Glomerular endothelial cell (primary cell): Measurements from ENCODE around the gene RP2. TPM values are rescaled to one million over a fixed set of nuclear protein-coding genes. Genes with fewer than 3 reads are reported as not detected.

ENCODE experiments used
- DNase-seq: peaks from one replicate; pipeline ENCODE4 v3.0.0-alpha.2; 2011; ENCODE audit warnings: low read depth, low spot score; ENCODE audit errors: extremely low read depth
- total RNA-seq: library from RNA; depleted of rRNA; stranded (reverse); fragments of >200 nt; gene quantifications from 2 replicates; pipeline ENCODE4 v1.2.3, GENCODE V29; 2015

The RP2 gene
- total RNA-seq, 1 donor from 2014 or later, result 18.6 TPM

DNA sequence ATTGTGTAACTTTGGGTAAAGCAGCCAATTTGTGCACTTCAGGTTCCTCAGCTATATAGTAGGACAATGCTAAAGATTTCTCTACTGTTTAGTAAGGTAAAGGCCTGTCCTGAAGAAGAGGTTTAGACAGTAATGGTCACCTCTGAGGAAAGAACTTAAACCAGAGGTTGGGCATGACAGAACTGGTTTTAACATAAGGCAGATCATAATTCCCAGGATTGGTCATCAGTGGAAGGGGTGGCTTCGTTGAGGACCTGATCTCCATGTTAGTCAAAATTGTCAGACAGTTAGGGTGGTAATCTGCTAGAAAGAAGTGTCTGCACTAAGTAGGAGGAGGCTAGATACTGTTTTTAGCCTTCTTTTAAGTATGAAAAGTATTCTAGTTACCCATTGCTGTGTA is 4.1 kb downstream of the RP2 start:
- no peak for DNase-seq

DNA sequence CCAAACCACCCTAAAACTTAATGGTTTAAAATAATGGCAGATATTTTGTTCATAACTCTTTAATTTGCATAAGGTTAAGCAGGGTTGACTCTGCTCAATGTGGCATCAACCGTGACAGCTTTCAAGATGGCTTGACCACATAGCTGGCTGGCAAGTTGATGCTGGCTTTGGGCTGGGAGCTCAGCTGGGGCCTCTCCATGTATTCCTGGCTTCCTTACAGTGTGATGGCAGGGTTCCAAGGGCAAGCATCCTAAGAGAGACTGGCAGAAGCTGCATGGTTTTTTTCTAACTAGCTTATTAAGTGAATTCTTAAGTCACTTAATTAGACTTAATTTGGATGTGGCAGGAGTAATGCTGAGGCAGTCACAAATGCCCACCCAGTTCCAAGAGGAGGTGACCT is 4.5 kb downstream of the RP2 start:
- no peak for DNase-seq

- DNase-seq, result no peak
Observed at GRCh38 chrX:46844913-46845312, 8.1 kb downstream of the RP2 start.

GRCh38 chrX:46849933-46850332 is 13.1 kb downstream of the RP2 start:
- no peak for DNase-seq

GRCh38 chrX:46850771-46851170 is 13.9 kb downstream of the RP2 start:
- DNase-seq, result no peak

- no peak for DNase-seq
Observed at GRCh38 chrX:46856483-46856882, 19.6 kb downstream of the RP2 start.

- DNase-seq, result no peak
Observed at GRCh38 chrX:46860557-46860956, 23.7 kb downstream of the RP2 start.

DNA sequence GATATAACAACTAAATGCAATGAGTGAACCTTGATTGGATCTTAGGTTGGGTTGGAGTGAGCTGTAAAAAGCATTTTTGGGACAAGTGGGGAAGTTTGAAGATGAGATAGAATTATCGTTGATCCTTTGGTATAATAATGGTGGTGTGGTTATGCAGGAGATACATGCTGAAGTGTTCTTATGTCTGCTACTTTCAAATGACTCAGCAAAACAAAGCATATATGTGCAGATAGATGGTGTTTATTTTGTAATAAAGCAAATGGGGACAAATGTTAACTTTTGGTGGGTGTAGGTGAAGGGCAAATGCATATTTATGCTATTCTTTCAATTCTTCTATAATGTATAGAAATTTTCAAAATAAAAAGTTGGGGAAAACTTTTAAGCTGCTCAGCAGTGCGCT is 26.2 kb downstream of the RP2 start:
- no peak for DNase-seq

DNA sequence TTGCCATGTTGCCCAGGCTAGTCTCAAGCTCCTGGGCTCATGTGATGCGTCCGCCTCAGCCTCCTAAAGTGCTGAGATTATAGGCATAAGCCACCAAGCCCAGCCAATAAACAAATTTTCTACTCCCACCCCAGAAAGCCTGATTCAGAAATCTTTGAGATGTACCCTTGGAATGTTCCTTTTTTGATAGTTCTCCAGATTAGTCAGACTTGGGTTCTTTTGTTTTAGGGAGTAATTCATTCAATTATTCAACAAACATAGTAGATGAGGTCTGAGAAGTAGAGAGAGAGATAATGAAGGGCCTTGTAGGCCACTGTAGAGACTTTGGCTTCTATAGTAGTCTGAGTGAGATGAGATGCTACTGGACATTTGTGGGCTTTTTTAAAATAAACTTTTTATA is 27.8 kb downstream of the RP2 start:
- DNase-seq, result no peak

GRCh38 chrX:46865281-46865680 is 28.4 kb downstream of the RP2 start:
- peak; percentile 36 for DNase-seq

DNA sequence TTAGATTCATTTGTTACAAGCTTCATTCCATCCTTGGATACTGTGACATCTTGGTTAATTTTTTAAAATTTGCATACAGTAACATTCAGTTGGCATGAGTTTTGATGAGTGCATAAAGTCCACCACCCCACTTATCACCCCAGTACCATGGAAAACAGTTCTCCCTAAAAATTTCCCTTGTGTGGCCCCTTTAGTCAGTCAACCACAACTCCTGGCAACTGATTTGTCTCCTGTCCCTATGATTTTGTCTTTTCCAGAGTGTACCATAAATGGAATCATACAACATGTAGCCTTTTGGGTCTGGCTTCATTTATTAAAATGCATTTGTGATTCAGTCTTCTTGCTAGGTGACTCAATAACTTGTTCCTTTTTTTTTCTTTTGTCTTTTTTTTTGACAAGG is 29.9 kb downstream of the RP2 start:
- no peak for DNase-seq

GRCh38 chrX:46873746-46874145 is 36.9 kb downstream of the RP2 start:
- no peak for DNase-seq

DNA sequence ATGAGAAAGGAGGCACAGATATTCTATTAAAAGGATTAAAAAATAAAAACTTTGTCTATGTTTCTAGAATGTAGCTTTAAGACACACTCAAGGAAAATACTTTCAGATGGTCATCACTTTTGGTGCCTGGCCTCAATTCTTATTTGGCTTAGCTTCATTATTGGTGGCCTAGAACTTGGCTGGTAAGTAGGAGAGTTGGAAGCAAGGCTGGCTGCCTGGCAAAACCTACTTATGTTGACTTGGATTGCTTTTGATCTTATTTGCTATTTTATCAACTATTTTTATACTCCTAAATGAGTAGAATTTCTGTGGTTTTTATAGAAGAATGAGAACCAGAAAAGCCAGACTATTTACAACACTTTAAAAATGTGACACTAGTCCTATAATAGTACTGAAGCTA is 40.1 kb downstream of the RP2 start:
- DNase-seq, result no peak

DNA sequence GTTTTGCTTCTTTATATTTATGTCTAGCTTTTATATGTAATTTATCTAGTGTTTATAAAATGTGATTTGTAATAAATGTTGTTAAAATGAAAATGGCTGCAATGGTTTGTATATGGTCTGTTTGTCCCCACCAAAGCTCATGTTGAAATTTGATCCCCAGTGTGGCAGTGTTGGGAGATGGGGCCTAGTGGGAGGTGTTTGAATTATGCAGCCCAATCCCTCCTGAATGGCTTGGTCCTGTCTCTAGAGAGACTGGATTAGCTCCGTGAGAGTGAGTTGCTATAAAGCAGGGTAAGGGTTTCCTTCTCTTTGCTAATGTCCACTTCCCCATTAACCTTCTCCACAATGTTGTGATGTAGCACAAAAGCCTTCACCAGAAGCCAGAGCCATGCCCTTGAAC is 45.4 kb downstream of the RP2 start:
- no peak for DNase-seq

DNA sequence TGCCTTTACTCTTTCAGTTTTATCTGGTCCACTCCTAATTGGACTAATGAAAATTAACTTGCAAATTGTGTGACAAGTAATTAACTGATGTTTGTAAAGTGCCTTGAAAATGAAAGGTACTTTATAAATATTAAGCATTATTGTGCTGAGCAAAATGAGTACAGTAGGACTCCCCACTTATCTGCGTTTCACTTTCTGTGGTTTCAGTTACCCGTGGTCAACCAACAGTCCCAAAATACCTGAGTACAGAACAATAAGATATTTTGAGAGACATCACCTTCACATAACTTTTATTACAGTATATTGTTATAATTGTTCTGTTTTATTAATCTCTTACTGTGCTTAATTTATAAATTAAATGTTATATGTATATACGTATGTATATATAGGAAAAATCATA is 48.0 kb downstream of the RP2 start:
- no peak for DNase-seq

DNA sequence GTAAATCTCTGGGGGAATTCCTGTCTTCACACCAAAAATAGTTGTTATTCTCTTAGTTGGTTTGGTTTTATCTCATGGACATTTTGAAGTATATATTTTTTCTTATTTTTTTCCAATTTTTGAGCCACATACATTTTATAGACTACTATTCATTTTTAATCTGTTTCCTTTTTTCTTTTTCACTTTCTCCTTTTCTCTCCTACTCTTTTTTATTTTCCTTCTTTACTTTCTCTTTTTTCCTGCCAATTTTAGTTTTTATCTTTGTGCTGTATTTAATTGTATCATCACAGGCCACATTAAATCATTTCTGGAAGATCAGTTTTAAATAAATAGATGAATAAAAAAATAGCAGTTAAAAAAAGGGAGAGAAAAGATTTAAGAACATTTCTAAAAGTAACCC is 61.4 kb downstream of the RP2 start:
- DNase-seq, result no peak

DNA sequence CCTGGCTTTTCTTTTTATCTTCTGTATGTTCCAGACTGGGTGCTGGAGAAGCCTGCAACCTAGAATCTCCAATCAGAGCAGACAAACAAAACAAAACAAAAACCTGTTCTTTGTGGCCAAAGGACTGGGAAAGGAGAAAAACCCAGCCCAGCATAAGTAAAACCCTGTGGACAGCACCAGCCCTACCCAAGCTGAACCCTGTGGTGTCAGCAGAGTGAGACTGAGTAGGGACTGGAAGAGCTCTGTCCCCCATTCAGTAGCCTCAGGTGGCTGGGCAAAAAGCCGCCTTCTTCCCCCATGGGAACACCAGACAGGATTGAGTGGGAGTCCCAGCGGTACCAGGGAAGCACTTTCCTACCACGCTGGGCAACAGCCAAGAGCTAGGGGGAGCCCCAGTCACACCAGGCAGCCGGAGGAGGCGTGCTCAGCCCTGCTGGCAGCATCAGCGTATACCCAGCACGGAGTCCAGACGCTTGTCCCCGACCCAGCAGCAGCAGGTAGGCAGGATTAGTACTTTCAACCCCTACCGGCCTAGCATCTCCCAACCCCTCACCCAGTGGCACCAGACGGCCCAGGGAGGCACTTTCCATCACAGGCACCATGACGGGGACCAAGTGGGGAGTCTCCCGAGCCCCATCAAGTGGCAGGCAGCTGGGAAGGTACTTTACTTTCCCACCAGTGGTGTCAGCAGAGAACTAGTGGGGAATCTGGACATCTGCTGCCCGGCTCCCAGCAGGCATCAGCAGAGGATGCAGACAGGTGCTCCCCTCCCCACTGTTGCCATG is 66.8 kb downstream of the RP2 start:
- DNase-seq, result no peak

DNA sequence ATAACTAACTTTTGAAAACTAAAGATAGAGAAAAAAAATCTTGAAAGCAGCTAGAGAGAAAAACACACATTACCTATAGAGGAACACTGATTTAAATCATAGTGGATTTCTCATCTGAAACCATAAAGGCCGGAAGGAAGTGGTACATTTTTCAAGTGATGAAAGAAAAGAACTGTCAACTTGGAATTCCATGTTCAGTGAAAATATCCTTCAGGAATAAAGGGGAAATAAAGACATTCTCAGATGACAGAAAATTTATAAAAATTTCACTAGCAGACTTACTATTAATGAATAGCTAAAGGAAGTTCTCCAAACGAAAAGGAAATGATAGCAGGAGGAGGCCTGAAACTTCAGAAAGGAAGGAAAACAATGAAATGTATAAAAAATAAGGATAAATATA is 67.8 kb downstream of the RP2 start:
- no peak for DNase-seq

DNA sequence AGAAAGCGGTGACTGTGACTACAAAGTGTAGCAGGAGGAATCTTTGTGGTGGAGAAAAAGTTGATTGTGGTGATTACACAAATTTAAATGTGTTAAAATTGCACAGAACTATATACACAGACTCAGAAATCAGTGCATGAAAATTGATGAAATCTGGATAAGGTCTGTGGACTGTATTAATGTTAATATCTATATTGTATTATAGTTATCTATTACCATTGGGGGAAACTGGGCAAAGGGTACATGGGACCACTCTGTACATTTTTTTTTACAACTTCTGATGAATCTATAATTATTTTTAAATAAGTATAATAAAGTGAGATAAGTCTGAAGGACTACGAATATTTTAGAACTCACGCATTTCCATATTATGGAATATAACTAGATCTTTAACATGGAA is 73.6 kb downstream of the RP2 start:
- DNase-seq, result no peak

DNA sequence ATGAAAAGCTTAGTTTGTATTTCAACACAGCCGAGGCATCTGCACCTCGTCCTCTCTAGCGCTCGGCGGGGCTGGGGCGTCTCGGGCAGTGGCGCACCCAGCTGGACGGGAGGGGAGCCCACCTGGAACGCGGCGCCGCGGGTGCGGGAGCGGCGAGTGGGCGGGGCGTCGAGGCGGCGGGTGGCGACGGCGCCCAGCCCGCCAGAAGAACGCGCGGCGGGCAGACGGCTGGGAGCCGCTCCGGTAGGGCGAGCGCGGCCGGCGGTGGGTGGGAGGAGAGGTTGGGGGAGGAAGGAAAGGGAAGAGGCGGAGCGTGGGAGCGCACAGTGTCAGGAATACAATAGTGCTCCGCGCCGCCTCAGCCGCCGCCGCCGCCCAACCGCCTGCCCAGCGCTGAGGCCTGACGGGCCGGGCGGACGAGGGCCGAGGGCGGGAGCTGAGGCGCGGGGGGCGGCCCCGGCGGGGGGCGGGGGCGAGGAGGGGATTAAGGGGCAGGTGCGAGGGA is 75.3 kb downstream of the RP2 start, which contains the start of gene JADE3:
TSS of gene JADE3 (plus strand) at position 324 of the 505 bp plus-strand sequence. CDS start 72,474 bp downstream, outside the sequence.
- DNase-seq, result no peak

GRCh38 chrX:46912603-46913491 is 76.0 kb downstream of the RP2 start:
- DNase-seq, result no peak

DNA sequence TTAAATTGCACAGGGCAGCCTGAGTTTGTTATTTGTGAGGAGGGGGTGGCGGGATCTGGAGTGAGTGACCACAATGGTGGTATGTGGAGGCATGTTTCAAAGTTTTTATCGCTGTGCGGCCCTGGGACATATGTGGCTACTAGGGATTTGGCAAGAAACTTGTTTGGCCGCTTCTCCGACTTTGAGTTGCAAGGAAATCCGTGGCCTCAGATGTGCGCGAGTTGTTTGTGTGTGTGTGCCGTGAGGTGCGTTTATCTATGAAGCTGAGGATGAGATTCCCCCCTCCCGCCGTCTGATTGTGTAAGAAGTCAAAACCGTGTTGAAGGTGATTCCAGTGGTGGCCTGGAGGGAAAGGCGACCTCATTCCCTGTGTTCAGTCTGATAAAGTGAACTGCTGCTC is 76.8 kb downstream of the RP2 start:
- DNase-seq, result no peak
